Fibroblast of mammary gland (primary cell): ENCODE data around the gene ZNF593OS.

ENCODE experiments used
- DNase-seq: peaks from one replicate; pipeline ENCODE4 v3.0.0-alpha.2; 2010; ENCODE audit warnings: low read depth
- H3K4me3 ChIP-seq: 2 replicates; pipeline ENCODE4 v1.5.1; 2011; ENCODE audit warnings: low read depth, mild to moderate bottlenecking, low read length, moderate library complexity; ENCODE audit not compliant: control insufficient read depth
- CTCF ChIP-seq: conservative IDR thresholded peaks from 2 replicates; pipeline ENCODE4 v1.5.1; 2011; ENCODE audit warnings: low read depth, low read length, inconsistent platforms; ENCODE audit not compliant: control insufficient read depth, insufficient read depth

The ZNF593OS gene

GRCh38 chr1:26166719-26167281 lies 4.8 kb downstream of the ZNF593OS start:
- H3K4me3 ChIP-seq: no peak overlapping the region
- TF ChIP-seq CTCF: no peak
- no peak for DNase-seq

- no peak for TF ChIP-seq CTCF
- H3K4me3 ChIP-seq: no peak overlapping the region
- no peak for DNase-seq
Observed at GRCh38 chr1:26164861-26165842, 6.5 kb downstream of the ZNF593OS start.

- peak overlapping the region; percentile 24 for H3K4me3 ChIP-seq
- peak; percentile 9 for DNase-seq
- TF ChIP-seq CTCF: no peak
Observed at GRCh38 chr1:26164036-26164860, 7.4 kb downstream of the ZNF593OS start.

- TF ChIP-seq CTCF: no peak
- no peak for DNase-seq
- no peak overlapping the region for H3K4me3 ChIP-seq
Observed at GRCh38 chr1:26163684-26164035, 8.0 kb downstream of the ZNF593OS start.

GRCh38 chr1:26162220-26162709 lies 9.4 kb downstream of the ZNF593OS start:
- peak; percentile 11 for DNase-seq
- no peak for TF ChIP-seq CTCF
- H3K4me3 ChIP-seq: peak overlapping the region; percentile 4

GRCh38 chr1:26161415-26162219 lies 10.0 kb downstream of the ZNF593OS start:
- peak; percentile 25 for DNase-seq
- TF ChIP-seq CTCF: no peak
- peak overlapping the region; percentile 16 for H3K4me3 ChIP-seq
